Upper lobe of left lung (tissue), 4 donors: ENCODE results near the gene PTGIS.

Experiments
- EP300 ChIP-seq, 4 donors: sonication (generic); formaldehyde crosslinking; IDR thresholded peaks; one replicate each; pipeline ENCODE4 v1.5.1; 2017; ENCODE audit warnings: antibody characterized with exemption in 4 of 4, control low read depth in 2 of 4
- POLR2AphosphoS5 ChIP-seq, 2 donors: sonication (generic); formaldehyde crosslinking; IDR thresholded peaks; one replicate each; pipeline ENCODE4 v1.5.1; 2017; ENCODE audit warnings: antibody characterized with exemption in 2 of 2
- TF ChIP-seq, protein P1 (sequence below), 6 experiments: fragments of 450-650 bp in 4 of 6; fragments of 200-600 bp in 2 of 6; sonication (generic) in 2 of 6; IDR thresholded peaks; one replicate each; pipeline ENCODE4 v1.5.1; 2016 to 2019; ENCODE audit warnings: antibody characterized with exemption in 6 of 6

DNA sequence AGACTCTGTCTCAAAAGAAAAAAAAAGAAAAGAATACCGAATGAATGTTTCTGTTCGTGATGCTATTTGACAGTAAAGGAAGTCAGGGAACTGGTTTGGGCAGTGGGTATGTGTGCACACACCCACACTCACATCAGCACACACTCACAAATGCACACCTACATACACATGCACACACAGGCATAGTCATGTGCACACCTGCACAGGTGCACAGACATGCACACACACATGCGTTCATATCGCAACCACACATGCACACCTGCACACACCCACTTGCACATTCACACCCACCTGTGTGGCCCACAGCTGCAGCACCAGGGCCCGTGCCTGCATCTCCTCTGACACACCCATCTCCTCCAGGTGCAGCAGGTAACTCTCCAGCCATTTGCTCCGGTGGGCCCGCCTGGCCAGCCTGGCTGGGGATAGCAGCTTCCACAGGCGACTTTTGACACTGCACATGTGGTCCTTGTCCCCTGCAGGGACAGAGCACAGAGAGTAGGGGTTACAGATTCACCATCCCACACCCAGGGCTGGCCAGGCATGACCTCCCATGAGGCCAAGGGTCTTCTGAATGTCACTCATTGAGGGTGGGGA, 44.1 kb downstream of the PTGIS start:
- TF ChIP-seq, protein P1, sequence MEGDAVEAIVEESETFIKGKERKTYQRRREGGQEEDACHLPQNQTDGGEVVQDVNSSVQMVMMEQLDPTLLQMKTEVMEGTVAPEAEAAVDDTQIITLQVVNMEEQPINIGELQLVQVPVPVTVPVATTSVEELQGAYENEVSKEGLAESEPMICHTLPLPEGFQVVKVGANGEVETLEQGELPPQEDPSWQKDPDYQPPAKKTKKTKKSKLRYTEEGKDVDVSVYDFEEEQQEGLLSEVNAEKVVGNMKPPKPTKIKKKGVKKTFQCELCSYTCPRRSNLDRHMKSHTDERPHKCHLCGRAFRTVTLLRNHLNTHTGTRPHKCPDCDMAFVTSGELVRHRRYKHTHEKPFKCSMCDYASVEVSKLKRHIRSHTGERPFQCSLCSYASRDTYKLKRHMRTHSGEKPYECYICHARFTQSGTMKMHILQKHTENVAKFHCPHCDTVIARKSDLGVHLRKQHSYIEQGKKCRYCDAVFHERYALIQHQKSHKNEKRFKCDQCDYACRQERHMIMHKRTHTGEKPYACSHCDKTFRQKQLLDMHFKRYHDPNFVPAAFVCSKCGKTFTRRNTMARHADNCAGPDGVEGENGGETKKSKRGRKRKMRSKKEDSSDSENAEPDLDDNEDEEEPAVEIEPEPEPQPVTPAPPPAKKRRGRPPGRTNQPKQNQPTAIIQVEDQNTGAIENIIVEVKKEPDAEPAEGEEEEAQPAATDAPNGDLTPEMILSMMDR (IDR thresholded peaks at IDR 0.05): no peak
- TF ChIP-seq EP300 (IDR thresholded peaks at IDR 0.05) (no peak), POLR2AphosphoS5 (IDR thresholded peaks at IDR 0.05) (no peak)
